ENCODE results near the gene RPS26.

GRCh38 chr12:56046027-56046780 is 4.5 kb downstream of the RPS26 start:
- TF ChIP-seq CTCF (conservative IDR thresholded peaks at IDR 0.05; ENCODE audit: low read length) (no peak), EZH2phosphoT487 (IDR thresholded peaks at IDR 0.05; ENCODE audit: borderline replicate concordance) (no peak)
